Naive thymus-derived CD4-positive, alpha-beta T cell (primary cell): ENCODE measurements around the gene TIE1. TPM values are rescaled to one million over a fixed set of nuclear protein-coding genes. Genes with fewer than 3 reads are reported as not detected.
A peak's percentile ranks its signal among the peaks of the same experiment; 100 is the strongest.

Experiments
- ATAC-seq: fragments of 150-1000 bp; cut with Tn5 transposase; 2 replicates; pipeline ENCODE4 v1.10.0; 2021; ENCODE audit warnings: mild to moderate bottlenecking, moderate library complexity
- CTCF ChIA-PET: fragments of 350-600 bp; sonication (Branson Sonifier 250); formaldehyde crosslinking; loops from one replicate; lab custom pipeline; 2021; ENCODE audit warnings: antibody characterized with exemption; lab: Charles Lee
- POLR2A ChIA-PET: fragments of 350-600 bp; sonication (Branson Sonifier 250); formaldehyde crosslinking; loops from one replicate; lab custom pipeline; 2021; ENCODE audit warnings: antibody characterized with exemption, inconsistent platforms; lab: Charles Lee
- DNase-seq, 9 donors: peaks; one replicate each; pipeline versions ENCODE4 v3.0.0 to v3.0.0-alpha.2; 2020 to 2022; ENCODE audit warnings: mixed read lengths in 1 of 9
- H3K27ac ChIP-seq: one replicate; pipeline ENCODE4 v1.7.0; 2013; ENCODE audit warnings: mild to moderate bottlenecking, low read depth, low read length, moderate library complexity
- H3K27me3 ChIP-seq, 2 donors: one replicate each; pipeline ENCODE4 v1.7.0; 2013; ENCODE audit warnings: low read length in 2 of 2, mild to moderate bottlenecking in 2 of 2, moderate library complexity in 2 of 2; ENCODE audit not compliant: control insufficient read depth in 2 of 2, insufficient read depth in 2 of 2
- H3K36me3 ChIP-seq, 3 experiments: 1 replicate in 2 of 3; 2 replicates in 1 of 3; pipeline ENCODE4 v1.7.0; 2013; ENCODE audit warnings: low read length in 3 of 3, mild to moderate bottlenecking in 3 of 3, moderate library complexity in 1 of 3; ENCODE audit not compliant: insufficient read depth in 3 of 3, control insufficient read depth in 2 of 3
- H3K4me1 ChIP-seq, 2 donors: one replicate each; pipeline ENCODE4 v1.7.0; 2013; ENCODE audit warnings: low read length in 2 of 2, mild to moderate bottlenecking in 2 of 2, moderate library complexity in 1 of 2; ENCODE audit not compliant: control insufficient read depth in 2 of 2, insufficient read depth in 2 of 2
- H3K4me3 ChIP-seq: 2 replicates; pipeline ENCODE4 v1.7.0; 2013; ENCODE audit warnings: mild to moderate bottlenecking, low read length
- H3K9me3 ChIP-seq, 3 experiments: 1 replicate in 2 of 3; 2 replicates in 1 of 3; pipeline ENCODE4 v1.7.0; 2013; ENCODE audit warnings: low read length in 3 of 3; ENCODE audit not compliant: control insufficient read depth in 2 of 3
- H3K27ac Mint-ChIP-seq, 9 donors: one replicate each; pipeline ENCODE4 v1.8.0; 2020 to 2022; ENCODE audit warnings: mixed read lengths in 9 of 9, mild to moderate bottlenecking in 8 of 9, moderate library complexity in 5 of 9, inconsistent platforms in 2 of 9
- H3K27me3 Mint-ChIP-seq, 5 donors: one replicate each; pipeline ENCODE4 v1.8.0; 2021 to 2022; ENCODE audit warnings: mixed read lengths in 5 of 5, mild to moderate bottlenecking in 1 of 5
- H3K36me3 Mint-ChIP-seq, 5 donors: one replicate each; pipeline ENCODE4 v1.8.0; 2020 to 2022; ENCODE audit warnings: mixed read lengths in 5 of 5, mild to moderate bottlenecking in 3 of 5, inconsistent platforms in 1 of 5
- H3K4me1 Mint-ChIP-seq, 7 donors: one replicate each; pipeline ENCODE4 v1.8.0; 2020 to 2022; ENCODE audit warnings: mixed read lengths in 7 of 7, mild to moderate bottlenecking in 3 of 7, inconsistent platforms in 1 of 7
- H3K4me3 Mint-ChIP-seq, 10 donors: one replicate each; pipeline ENCODE4 v1.8.0; 2020 to 2022; ENCODE audit warnings: mild to moderate bottlenecking in 10 of 10, mixed read lengths in 10 of 10, moderate library complexity in 6 of 10, inconsistent platforms in 2 of 10
- H3K9me3 Mint-ChIP-seq, 11 donors: one replicate each; pipeline ENCODE4 v1.8.0; 2020 to 2022; ENCODE audit warnings: mixed read lengths in 11 of 11, mild to moderate bottlenecking in 4 of 11, inconsistent platforms in 1 of 11, moderate library complexity in 1 of 11
- intact Hi-C, 2 donors: fragments of 100-400 bp; cut with micrococcal nuclease; formaldehyde crosslinking; loops; one replicate each; pipeline ENCODE4 v1.15.1; 2023
- polyA plus RNA-seq, 2 donors: library from polyadenylated mRNA; unstranded; fragments of 300-500 nt; fragmentation: Illumina TruSeq; gene quantifications; one replicate each; pipeline ENCODE4 v1.2.3, GENCODE V29; 2021
- total RNA-seq, 6 experiments: library from RNA in 5 of 6; stranded (reverse) in 5 of 6; gene quantifications; 1 replicate in 5 of 6; 2 replicates in 1 of 6; pipeline ENCODE4 v1.2.3 and lab custom pipeline; 2021 to 2026

The TIE1 gene
- total RNA-seq, result 1 to 10 TPM in 1 of 5 experiments, under 1 TPM in 1, not detected in 3; 0.19 to 1.9 TPM
- polyA plus RNA-seq, result not detected
- not detected for total RNA-seq (lab: John Stamatoyannopoulos, UW)

DNA sequence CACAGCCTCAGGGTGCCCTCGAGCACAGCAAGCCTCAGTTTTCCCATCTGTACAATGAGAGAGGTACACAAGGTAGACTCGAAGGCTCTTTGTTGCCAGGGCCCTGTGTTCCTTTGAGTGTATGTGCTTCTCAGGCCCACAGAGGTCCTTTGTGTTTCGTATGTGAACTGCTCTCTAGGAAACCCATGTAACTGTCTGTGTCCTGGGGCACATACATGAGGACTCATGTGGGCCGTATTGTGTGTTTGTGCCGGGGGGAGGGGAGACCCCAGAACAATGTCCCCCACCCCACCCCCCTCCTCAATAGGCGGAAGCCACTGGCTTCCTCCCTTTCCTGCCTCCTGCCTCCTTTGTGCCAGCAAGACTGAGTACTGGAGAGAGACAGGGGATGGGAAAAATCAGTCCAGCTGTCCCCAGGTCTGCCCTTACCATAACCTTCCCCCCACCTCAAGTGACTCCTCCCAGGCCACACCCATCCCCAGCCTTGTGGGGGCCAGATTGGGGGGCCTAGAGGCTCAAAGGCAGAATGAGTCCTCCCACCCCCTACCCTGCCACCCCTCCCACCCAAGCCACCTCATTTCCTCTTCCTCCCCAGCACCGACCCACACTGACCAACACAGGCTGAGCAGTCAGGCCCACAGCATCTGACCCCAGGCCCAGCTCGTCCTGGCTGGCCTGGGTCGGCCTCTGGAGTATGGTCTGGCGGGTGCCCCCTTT is at the start of gene TIE1:
Gene TIE1 (plus strand): TSS at position 605 of the 717 bp plus-strand sequence. CDS start 90 bp downstream, at position 695.
- DNase-seq (no peak), ATAC-seq (no peak)
- H3K4me3 Mint-ChIP-seq, result peak within 1 kb of the TSS in 1 of 10 donors; percentile 53
- POLR2A ChIA-PET, result no interaction called here
- no peaks in the 10 kb centered on the region for H3K27me3 ChIP-seq
- no peaks in the 10 kb centered on the region for H3K9me3 ChIP-seq
- CTCF ChIA-PET, result no interaction called here
- no peaks in the 10 kb centered on the region for H3K27me3 Mint-ChIP-seq
- H3K9me3 Mint-ChIP-seq, result no peaks in the 10 kb centered on the region
- intact Hi-C loops, result no loop called here
- peaks cover 2 to 19% (median 12%) of the 10 kb centered on the region in 7 donors for H3K4me1 Mint-ChIP-seq
- no peaks in the 10 kb centered on the region for H3K36me3 Mint-ChIP-seq
- H3K27ac Mint-ChIP-seq, result no peak within 1 kb of the TSS
- no peak within 1 kb of the TSS for H3K4me3 ChIP-seq
- H3K27ac ChIP-seq, result no peak within 1 kb of the TSS
- no peaks in the 10 kb centered on the region for H3K36me3 ChIP-seq
- H3K4me1 ChIP-seq, result peaks cover 5 to 6% of the 10 kb centered on the region in 2 donors

DNA sequence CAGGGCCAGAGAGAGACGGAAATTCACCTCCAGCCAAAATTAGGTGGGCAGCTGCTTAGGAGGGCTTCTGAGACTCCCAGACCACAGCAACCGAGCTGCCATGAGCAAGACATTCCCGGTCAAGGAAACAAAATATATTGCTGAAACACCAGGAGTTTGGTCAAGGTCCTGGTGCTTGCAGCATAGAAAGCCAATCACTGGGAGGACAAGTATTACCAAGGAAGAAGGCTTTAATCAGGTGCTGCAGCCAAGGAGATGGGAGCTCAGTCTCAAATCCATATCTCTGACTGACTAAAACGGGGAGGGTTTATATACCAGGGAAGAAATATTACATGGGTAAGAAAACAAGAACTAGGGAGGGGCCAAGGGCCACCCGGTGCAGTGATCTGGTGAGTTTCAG is 49.8 kb upstream of the TIE1 start:
- H3K27me3 Mint-ChIP-seq, result peaks cover 0 to 29% (median 0%) of the 10 kb centered on the region in 5 donors
- no peaks in the 10 kb centered on the region for H3K4me1 Mint-ChIP-seq
- POLR2A ChIA-PET, result no interaction called here

DNA sequence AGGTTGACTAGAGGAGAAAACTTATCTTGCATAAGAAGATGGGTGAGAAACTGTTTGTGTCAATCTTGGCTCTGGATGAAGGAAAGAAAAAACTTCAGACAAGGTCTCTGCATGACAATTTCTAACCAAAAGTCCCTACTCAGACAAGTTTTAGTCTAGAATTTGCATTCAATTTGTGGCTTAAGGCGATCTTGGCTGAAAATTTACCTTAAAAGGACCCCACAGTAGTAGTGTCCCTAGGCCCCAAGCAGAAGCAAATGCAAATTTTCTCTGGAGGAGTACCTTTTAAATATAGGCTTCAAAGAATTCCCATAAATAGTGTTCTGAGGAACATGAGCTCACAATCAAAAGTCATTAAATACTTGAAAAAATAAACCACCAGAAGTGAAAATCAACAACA is 48.6 kb upstream of the TIE1 start:
- H3K36me3 Mint-ChIP-seq, result no peaks in the 10 kb centered on the region
- Histone ChIP-seq H3K27me3 (no peaks in the 10 kb centered on the region), H3K36me3 (no peaks in the 10 kb centered on the region), H3K27ac (no peak overlapping the region), H3K9me3 (no peaks in the 10 kb centered on the region), H3K4me1 (no peaks in the 10 kb centered on the region), H3K4me3 (no peak overlapping the region)
- ChIA-PET CTCF (no interaction called here), POLR2A (no interaction called here)
- peaks cover 0 to 22% (median 0%) of the 10 kb centered on the region in 5 donors for H3K27me3 Mint-ChIP-seq
- no peak for ATAC-seq
- H3K27ac Mint-ChIP-seq, result no peak overlapping the region
- no peaks in the 10 kb centered on the region for H3K4me1 Mint-ChIP-seq
- no peak overlapping the region for H3K4me3 Mint-ChIP-seq
- H3K9me3 Mint-ChIP-seq, result peaks cover 0 to 2% (median 0%) of the 10 kb centered on the region in 11 donors
- intact Hi-C loops, result no loop called here
- no peak for DNase-seq

More for the DNA sequence above, 49.8 kb upstream of the TIE1 start:
- Mint-ChIP-seq H3K9me3 (peaks cover 0 to 6% (median 0%) of the 10 kb centered on the region in 11 donors), H3K27ac (no peak overlapping the region), H3K36me3 (peaks cover 0 to 3% (median 0%) of the 10 kb centered on the region in 5 donors), H3K4me3 (no peak overlapping the region)
- intact Hi-C loops, result no loop called here
- no peak overlapping the region for H3K27ac ChIP-seq
- no peak for ATAC-seq
- no peaks in the 10 kb centered on the region for H3K36me3 ChIP-seq
- DNase-seq, result no peak
- H3K27me3 ChIP-seq, result no peaks in the 10 kb centered on the region
- H3K4me1 ChIP-seq, result no peaks in the 10 kb centered on the region
- H3K4me3 ChIP-seq, result no peak overlapping the region
- no peaks in the 10 kb centered on the region for H3K9me3 ChIP-seq
- CTCF ChIA-PET, result no interaction called here

DNA sequence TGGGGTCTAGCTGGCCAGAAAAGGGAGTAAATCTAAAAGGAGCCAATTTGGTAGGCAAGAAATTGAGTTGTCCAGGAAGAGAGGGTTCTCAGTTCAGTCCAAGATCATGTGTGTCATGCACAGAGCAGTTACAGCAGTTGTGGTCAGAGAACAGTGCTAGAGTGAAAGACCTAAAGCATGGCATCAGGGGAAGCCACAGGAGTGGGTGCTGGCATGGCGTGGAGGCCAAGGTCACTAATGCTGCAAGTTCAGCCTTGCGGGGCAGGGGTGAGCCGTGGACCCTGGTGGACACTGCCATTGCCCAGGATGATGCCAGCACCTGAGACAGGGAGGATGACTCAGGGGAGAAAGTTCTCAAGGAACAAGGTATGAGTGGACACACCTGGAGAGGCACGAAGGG is 47.6 kb upstream of the TIE1 start:
- Histone ChIP-seq H3K27ac (no peak overlapping the region), H3K4me1 (no peaks in the 10 kb centered on the region), H3K9me3 (no peaks in the 10 kb centered on the region), H3K36me3 (no peaks in the 10 kb centered on the region), H3K4me3 (no peak overlapping the region), H3K27me3 (no peaks in the 10 kb centered on the region)
- DNase-seq, result no peak
- ChIA-PET POLR2A (interaction anchor here (0.6 kb wide), 1 partner anchor 437 kb away, joined by 3 read pairs; no protein-coding TSS in a partner anchor), CTCF (no interaction called here)
- Mint-ChIP-seq H3K4me3 (no peak overlapping the region), H3K27me3 (peaks cover 0 to 21% (median 0%) of the 10 kb centered on the region in 5 donors), H3K9me3 (peaks cover 0 to 5% (median 0%) of the 10 kb centered on the region in 11 donors), H3K36me3 (no peaks in the 10 kb centered on the region), H3K27ac (peak overlapping the region in 1 of 9 donors; percentile 46), H3K4me1 (no peaks in the 10 kb centered on the region)
- intact Hi-C loops, result no loop called here
- no peak for ATAC-seq

DNA sequence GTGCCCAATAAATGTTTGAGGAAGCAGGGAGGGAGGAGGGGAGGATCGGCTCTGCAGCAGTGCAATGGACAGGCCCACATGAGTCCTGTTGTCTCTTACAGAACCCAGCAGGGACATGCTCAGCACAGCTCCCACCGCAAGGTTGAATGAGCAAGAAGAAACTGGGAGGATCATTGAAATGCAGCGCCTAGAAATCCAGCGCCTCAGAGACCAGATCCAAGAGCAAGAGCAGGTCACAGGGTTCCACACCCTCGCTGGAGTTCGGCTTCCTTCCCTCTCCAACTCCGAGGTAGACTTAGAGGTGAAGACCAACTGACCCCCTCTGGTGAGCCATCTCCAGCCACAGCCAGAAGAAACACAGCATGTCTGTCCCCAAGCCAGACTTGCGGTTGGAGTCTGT is 46.9 kb upstream of the TIE1 start:
- Histone ChIP-seq H3K27me3 (no peaks in the 10 kb centered on the region), H3K9me3 (no peaks in the 10 kb centered on the region), H3K27ac (no peak overlapping the region), H3K4me1 (no peaks in the 10 kb centered on the region), H3K36me3 (no peaks in the 10 kb centered on the region), H3K4me3 (no peak overlapping the region)
- Mint-ChIP-seq H3K4me3 (no peak overlapping the region), H3K9me3 (peaks cover 0 to 8% (median 0%) of the 10 kb centered on the region in 11 donors), H3K36me3 (no peaks in the 10 kb centered on the region), H3K27me3 (peaks cover 0 to 21% (median 0%) of the 10 kb centered on the region in 5 donors), H3K27ac (no peak overlapping the region), H3K4me1 (no peaks in the 10 kb centered on the region)
- ChIA-PET POLR2A (no interaction called here), CTCF (no interaction called here)
- DNase-seq, result no peak
- no peak for ATAC-seq
- intact Hi-C loops, result no loop called here

DNA sequence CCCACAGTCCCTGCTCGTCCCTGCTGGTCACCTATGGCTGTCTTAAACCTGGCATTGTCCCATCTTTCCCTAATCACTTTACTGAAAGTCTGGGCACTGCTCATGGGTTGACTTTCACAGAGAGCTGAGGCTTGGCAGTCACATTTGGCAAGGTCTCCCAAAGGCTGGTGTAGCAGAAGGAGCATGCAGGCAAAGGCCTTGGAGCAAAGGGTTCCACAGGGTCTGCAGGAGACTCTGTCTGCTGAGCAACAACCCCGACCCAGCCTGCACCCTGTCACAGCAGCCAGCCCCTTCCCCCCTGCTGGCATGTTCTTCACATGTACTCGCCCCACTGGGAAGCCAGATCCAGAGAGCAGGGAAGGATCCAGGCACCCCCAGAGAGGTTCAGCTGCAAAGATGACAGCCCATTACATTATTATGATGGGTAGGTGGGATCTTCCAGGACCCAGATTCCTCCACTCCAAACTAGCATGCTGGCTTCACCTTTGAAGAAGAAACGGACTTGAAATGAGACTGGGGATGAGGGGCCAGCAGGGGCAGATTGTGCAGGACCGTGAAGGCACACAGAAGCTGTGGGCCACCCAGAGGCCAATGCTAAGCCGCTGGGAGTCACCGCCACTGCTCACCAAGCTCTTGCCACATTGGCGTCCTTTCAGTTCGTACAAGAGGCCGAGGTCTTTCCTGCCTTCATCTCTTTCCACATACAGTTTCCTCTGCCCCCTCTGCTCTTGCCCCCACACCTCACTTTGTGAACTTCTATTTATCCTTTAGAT is 45.2 kb upstream of the TIE1 start:
- ChIA-PET POLR2A (no interaction called here), CTCF (no interaction called here)
- intact Hi-C loops, result no loop called here
- DNase-seq, result no peak
- Histone ChIP-seq H3K36me3 (no peaks in the 10 kb centered on the region), H3K27ac (no peak overlapping the region), H3K9me3 (no peaks in the 10 kb centered on the region), H3K27me3 (no peaks in the 10 kb centered on the region), H3K4me3 (no peak overlapping the region), H3K4me1 (no peaks in the 10 kb centered on the region)
- H3K27ac Mint-ChIP-seq, result no peak overlapping the region
- peaks cover 0 to 21% (median 0%) of the 10 kb centered on the region in 5 donors for H3K27me3 Mint-ChIP-seq
- peaks cover 0 to 8% (median 0%) of the 10 kb centered on the region in 11 donors for H3K9me3 Mint-ChIP-seq
- no peak for ATAC-seq
- no peaks in the 10 kb centered on the region for H3K4me1 Mint-ChIP-seq
- H3K4me3 Mint-ChIP-seq, result no peak overlapping the region
- no peaks in the 10 kb centered on the region for H3K36me3 Mint-ChIP-seq
